NT2/D1 (cell line): ENCODE measurements around the gene POU2F3.

Experiments
- DNase-seq: peaks from one replicate; pipeline ENCODE4 v3.0.0-alpha.2; 2011; ENCODE audit warnings: low read depth, low spot score
- H3K27me3 ChIP-seq: 2 replicates; pipeline ENCODE4 v1.6.0; 2011; ENCODE audit warnings: mild to moderate bottlenecking; ENCODE audit not compliant: insufficient read length, insufficient read depth
- H3K36me3 ChIP-seq: 2 replicates; pipeline ENCODE4 v1.6.1; 2011; ENCODE audit warnings: mild to moderate bottlenecking, low read length, mixed read lengths; ENCODE audit not compliant: insufficient read depth, insufficient read length
- H3K4me1 ChIP-seq: 2 replicates; pipeline ENCODE4 v1.5.1; 2011; ENCODE audit not compliant: insufficient read depth, insufficient read length
- H3K4me3 ChIP-seq: 2 replicates; pipeline ENCODE4 v1.5.1; 2011; ENCODE audit warnings: low read depth; ENCODE audit not compliant: insufficient read length
- H3K9ac ChIP-seq: 2 replicates; pipeline ENCODE4 v1.6.0; 2011; ENCODE audit warnings: low read depth; ENCODE audit not compliant: insufficient read length
- H3K9me3 ChIP-seq: 2 replicates; pipeline ENCODE4 v1.5.1; 2011; ENCODE audit warnings: mild to moderate bottlenecking, low read length; ENCODE audit not compliant: insufficient read depth
- SUZ12 ChIP-seq: IDR thresholded peaks from 2 replicates; pipeline ENCODE4 v1.6.1; 2011; ENCODE audit not compliant: insufficient read length, insufficient read depth; ENCODE audit errors: extremely low read depth
- YY1 ChIP-seq: IDR thresholded peaks from 2 replicates; pipeline ENCODE4 v1.6.1; 2011; ENCODE audit not compliant: insufficient read length, insufficient read depth
- ZNF274 ChIP-seq: IDR thresholded peaks from 2 replicates; pipeline ENCODE4 v1.6.1; 2011; ENCODE audit warnings: mild to moderate bottlenecking, low read depth, low read length

Gene POU2F3

DNA sequence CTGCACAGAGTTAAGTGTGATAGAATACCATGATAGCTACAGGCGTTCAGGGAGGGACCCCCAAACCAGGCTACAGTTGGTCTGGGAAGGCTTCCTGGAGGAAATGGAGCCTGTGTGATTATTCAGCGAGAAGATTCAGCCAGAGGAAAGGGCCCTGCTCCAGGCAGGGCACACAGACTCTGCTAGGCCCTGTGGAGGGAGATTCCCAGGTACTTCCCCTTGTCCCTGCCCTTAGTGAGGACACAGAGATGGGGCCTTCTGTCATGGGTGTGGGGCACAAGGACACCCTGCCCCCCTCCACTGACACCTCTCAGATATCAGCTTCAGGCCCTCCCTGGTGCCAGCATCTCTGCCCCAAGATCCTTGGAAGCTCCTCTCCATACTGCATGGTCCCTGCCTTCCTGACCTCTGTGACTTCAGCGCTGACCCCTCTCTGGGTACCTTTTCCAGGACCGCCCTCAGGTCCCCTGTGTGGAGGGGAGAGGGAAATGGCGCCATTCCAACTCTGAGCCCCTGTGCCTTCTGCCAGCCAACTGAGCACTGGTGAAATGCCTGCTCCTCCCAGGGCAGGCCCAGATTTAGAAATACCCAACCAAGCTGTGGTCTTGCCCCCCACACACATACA lies 12.6 kb upstream of the POU2F3 start:
- no peak for DNase-seq
- H3K4me1 ChIP-seq: peaks cover 1% of the 10 kb centered on the region
- peaks cover 13% of the 10 kb centered on the region for H3K36me3 ChIP-seq
- no peaks in the 10 kb centered on the region for H3K9me3 ChIP-seq
- TF ChIP-seq ZNF274: no peak
- TF ChIP-seq YY1: no peak
- TF ChIP-seq SUZ12: no peak
- H3K4me3 ChIP-seq: no peak overlapping the region
- no peak overlapping the region for H3K9ac ChIP-seq
- H3K27me3 ChIP-seq: no peaks in the 10 kb centered on the region

GRCh38 chr11:120228794-120229384 lies 11.1 kb upstream of the POU2F3 start:
- H3K4me1 ChIP-seq: peaks cover 1% of the 10 kb centered on the region
- TF ChIP-seq ZNF274 (no peak), SUZ12 (no peak), YY1 (no peak)
- H3K4me3 ChIP-seq: no peak overlapping the region
- no peak overlapping the region for H3K9ac ChIP-seq
- DNase-seq: no peak
- no peaks in the 10 kb centered on the region for H3K27me3 ChIP-seq
- H3K36me3 ChIP-seq: peaks cover 13% of the 10 kb centered on the region
- no peaks in the 10 kb centered on the region for H3K9me3 ChIP-seq

- no peak for DNase-seq
- Histone ChIP-seq H3K9me3 (no peaks in the 10 kb centered on the region), H3K4me3 (no peak overlapping the region), H3K27me3 (no peaks in the 10 kb centered on the region), H3K9ac (no peak overlapping the region), H3K4me1 (peaks cover 1% of the 10 kb centered on the region), H3K36me3 (peaks cover 13% of the 10 kb centered on the region)
- TF ChIP-seq SUZ12 (no peak), ZNF274 (no peak), YY1 (no peak)
Observed at GRCh38 chr11:120229451-120230424, 10.2 kb upstream of the POU2F3 start.

DNA sequence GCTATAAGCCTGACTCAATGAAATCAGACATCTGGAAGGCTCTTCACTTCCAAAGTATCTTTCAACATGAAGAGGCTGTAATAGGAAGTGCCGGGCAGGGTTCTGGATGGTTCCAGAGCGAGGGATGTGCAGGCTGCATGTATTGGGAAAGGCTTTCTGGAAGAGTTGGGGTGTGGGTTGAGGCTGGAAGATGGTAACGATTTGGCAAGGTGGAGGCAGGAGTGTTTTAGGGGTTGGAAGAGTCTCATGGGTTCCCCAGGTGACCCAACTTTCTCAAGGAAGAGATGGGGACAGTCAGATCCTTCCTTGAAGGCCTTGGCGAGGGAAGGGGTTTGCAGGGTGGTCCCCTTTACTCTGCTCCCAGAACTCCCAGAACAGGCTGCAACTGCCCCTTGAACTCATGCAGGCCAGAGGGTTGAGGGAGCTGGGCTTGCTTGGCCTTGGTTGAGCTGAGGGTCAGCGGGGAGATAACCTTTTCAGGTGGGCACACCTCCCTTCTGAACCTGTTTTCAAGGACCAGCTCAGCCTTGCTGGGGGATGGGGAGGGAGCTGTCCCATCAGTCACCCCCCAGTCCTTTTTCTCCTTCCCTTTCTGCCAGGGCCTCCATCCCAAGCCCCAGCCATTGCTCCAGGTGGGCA lies 9.4 kb upstream of the POU2F3 start:
- Histone ChIP-seq H3K4me1 (peaks cover 1% of the 10 kb centered on the region), H3K36me3 (peaks cover 13% of the 10 kb centered on the region), H3K27me3 (no peaks in the 10 kb centered on the region), H3K9me3 (no peaks in the 10 kb centered on the region), H3K4me3 (no peak overlapping the region), H3K9ac (no peak overlapping the region)
- TF ChIP-seq YY1: no peak
- TF ChIP-seq ZNF274: no peak
- no peak for TF ChIP-seq SUZ12
- DNase-seq: no peak

DNA sequence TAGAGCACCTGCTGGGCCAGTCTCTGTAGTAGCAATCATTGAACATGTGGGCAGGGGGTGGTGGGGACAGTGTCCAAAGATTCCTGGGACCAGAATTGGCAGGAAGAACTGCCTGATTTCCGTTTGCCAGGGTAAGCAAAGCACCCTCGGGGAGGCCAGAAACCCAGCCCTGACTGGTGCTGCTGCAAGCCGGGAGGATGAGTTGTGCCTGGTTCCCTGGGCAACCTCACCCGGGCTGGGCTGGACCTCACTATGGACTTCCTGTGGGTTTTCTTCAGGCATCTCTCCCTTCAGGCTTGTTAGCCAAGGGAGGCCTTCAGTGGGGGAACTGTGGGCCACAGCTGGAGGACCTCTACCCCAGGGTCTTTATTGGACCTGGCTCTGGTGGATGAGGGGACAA lies 8.0 kb upstream of the POU2F3 start:
- Histone ChIP-seq H3K4me3 (no peak overlapping the region), H3K27me3 (no peaks in the 10 kb centered on the region), H3K4me1 (no peaks in the 10 kb centered on the region), H3K9ac (no peak overlapping the region), H3K36me3 (peaks cover 10% of the 10 kb centered on the region), H3K9me3 (no peaks in the 10 kb centered on the region)
- TF ChIP-seq SUZ12 (no peak), ZNF274 (no peak), YY1 (no peak)
- DNase-seq: no peak

GRCh38 chr11:120233207-120233803 lies 6.6 kb upstream of the POU2F3 start:
- Histone ChIP-seq H3K9me3 (no peaks in the 10 kb centered on the region), H3K27me3 (no peaks in the 10 kb centered on the region), H3K9ac (no peak overlapping the region), H3K4me1 (no peaks in the 10 kb centered on the region), H3K4me3 (no peak overlapping the region), H3K36me3 (peaks cover 2% of the 10 kb centered on the region)
- DNase-seq: no peak
- TF ChIP-seq SUZ12: no peak
- TF ChIP-seq YY1: no peak
- TF ChIP-seq ZNF274: no peak
